ENCODE measurements around the gene MARS1. TPM values are rescaled to one million over a fixed set of nuclear protein-coding genes. Genes with fewer than 3 reads are reported as not detected.

MARS1 gene
- total and polyA plus RNA-seq, 2 experiments from 2014 or later = 266 to 351 TPM

DNA sequence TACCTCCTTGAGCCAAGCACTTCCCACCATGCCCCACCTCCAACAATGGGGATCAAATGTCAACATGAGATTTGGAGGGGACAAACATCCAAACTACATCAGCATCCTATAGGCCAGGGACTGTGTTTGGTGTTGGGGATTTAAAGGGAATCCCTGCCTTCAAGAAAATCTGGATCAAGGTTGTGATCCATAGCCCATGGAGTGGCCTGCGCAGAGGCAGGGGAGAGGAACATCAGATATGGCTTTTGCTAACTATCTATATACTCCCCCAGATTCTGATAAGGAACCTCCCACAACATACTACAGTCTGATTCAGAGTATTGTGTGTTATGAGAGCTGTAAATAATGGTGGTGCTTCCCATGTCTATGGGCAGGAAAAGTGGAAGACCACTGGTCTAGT lies 67.0 kb downstream of the MARS1 start:
- Histone ChIP-seq H3K4me1 (ENCODE audit: insufficient read depth) (peaks cover 29% of the 10 kb centered on the region), H4K20me1 (replicated peaks; ENCODE audit: insufficient read depth) (peaks cover 20% of the 10 kb centered on the region), H3K36me3 (ENCODE audit: insufficient read depth) (no peaks in the 10 kb centered on the region), H3K79me2 (replicated peaks; ENCODE audit: insufficient read depth) (peaks cover 49% of the 10 kb centered on the region), H3K4me2 (no peak overlapping the region), H3K27ac (ENCODE audit: low read depth) (no peak overlapping the region), H2AFZ (no peak overlapping the region), H3K27me3 (ENCODE audit: insufficient read depth) (no peaks in the 10 kb centered on the region), H3K4me3 (no peak overlapping the region), H3K9me2 (ENCODE audit: insufficient read depth) (no peaks in the 10 kb centered on the region), H3F3A (replicated peaks; ENCODE audit: low read depth) (peaks cover 7% of the 10 kb centered on the region; the same call in 1 of the 2 replicates)
- Mint-ChIP-seq H3K4me1 (peaks cover 47% of the 10 kb centered on the region), H3K4me3 (no peak overlapping the region), H3K36me3 (ENCODE audit: low read depth) (no peaks in the 10 kb centered on the region; the same call in 2 of the 3 replicates), H3K27ac (no peak overlapping the region), H3K27me3 (ENCODE audit: insufficient read depth, low read depth, poor library complexity) (peaks cover 3% of the 10 kb centered on the region), H3K9me3 (no peaks in the 10 kb centered on the region)
- ATAC-seq (no peak), DNase-seq (ENCODE audit: low spot score) (no peak)
- TF ChIP-seq STAT1 (IDR thresholded peaks at IDR 0.05; ENCODE audit: unreplicated experiment) = no peak
- TF ChIP-seq EZH2 (IDR thresholded peaks at IDR 0.05; ENCODE audit: low read depth, unreplicated experiment) = no peak
- TF ChIP-seq, protein P1, sequence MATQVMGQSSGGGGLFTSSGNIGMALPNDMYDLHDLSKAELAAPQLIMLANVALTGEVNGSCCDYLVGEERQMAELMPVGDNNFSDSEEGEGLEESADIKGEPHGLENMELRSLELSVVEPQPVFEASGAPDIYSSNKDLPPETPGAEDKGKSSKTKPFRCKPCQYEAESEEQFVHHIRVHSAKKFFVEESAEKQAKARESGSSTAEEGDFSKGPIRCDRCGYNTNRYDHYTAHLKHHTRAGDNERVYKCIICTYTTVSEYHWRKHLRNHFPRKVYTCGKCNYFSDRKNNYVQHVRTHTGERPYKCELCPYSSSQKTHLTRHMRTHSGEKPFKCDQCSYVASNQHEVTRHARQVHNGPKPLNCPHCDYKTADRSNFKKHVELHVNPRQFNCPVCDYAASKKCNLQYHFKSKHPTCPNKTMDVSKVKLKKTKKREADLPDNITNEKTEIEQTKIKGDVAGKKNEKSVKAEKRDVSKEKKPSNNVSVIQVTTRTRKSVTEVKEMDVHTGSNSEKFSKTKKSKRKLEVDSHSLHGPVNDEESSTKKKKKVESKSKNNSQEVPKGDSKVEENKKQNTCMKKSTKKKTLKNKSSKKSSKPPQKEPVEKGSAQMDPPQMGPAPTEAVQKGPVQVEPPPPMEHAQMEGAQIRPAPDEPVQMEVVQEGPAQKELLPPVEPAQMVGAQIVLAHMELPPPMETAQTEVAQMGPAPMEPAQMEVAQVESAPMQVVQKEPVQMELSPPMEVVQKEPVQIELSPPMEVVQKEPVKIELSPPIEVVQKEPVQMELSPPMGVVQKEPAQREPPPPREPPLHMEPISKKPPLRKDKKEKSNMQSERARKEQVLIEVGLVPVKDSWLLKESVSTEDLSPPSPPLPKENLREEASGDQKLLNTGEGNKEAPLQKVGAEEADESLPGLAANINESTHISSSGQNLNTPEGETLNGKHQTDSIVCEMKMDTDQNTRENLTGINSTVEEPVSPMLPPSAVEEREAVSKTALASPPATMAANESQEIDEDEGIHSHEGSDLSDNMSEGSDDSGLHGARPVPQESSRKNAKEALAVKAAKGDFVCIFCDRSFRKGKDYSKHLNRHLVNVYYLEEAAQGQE (IDR thresholded peaks at IDR 0.05; ENCODE audit: unreplicated experiment) = no peak
- no peak for TF ChIP-seq ZNF331 (CRISPR knock-in tag; IDR thresholded peaks at IDR 0.05; ENCODE audit: low read depth)
- no peak for TF ChIP-seq CREB1 (CRISPR knock-in tag; IDR thresholded peaks at IDR 0.05; ENCODE audit: low read depth)
- TF ChIP-seq, protein P2, sequence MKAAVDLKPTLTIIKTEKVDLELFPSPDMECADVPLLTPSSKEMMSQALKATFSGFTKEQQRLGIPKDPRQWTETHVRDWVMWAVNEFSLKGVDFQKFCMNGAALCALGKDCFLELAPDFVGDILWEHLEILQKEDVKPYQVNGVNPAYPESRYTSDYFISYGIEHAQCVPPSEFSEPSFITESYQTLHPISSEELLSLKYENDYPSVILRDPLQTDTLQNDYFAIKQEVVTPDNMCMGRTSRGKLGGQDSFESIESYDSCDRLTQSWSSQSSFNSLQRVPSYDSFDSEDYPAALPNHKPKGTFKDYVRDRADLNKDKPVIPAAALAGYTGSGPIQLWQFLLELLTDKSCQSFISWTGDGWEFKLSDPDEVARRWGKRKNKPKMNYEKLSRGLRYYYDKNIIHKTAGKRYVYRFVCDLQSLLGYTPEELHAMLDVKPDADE (IDR thresholded peaks at IDR 0.05) = no peak
- no peak for TF ChIP-seq NANOG (IDR thresholded peaks at IDR 0.05; ENCODE audit: borderline replicate concordance)
- TF ChIP-seq EZH2phosphoT487 (IDR thresholded peaks at IDR 0.05; ENCODE audit: unreplicated experiment) = no peak
- TF ChIP-seq, protein P3, sequence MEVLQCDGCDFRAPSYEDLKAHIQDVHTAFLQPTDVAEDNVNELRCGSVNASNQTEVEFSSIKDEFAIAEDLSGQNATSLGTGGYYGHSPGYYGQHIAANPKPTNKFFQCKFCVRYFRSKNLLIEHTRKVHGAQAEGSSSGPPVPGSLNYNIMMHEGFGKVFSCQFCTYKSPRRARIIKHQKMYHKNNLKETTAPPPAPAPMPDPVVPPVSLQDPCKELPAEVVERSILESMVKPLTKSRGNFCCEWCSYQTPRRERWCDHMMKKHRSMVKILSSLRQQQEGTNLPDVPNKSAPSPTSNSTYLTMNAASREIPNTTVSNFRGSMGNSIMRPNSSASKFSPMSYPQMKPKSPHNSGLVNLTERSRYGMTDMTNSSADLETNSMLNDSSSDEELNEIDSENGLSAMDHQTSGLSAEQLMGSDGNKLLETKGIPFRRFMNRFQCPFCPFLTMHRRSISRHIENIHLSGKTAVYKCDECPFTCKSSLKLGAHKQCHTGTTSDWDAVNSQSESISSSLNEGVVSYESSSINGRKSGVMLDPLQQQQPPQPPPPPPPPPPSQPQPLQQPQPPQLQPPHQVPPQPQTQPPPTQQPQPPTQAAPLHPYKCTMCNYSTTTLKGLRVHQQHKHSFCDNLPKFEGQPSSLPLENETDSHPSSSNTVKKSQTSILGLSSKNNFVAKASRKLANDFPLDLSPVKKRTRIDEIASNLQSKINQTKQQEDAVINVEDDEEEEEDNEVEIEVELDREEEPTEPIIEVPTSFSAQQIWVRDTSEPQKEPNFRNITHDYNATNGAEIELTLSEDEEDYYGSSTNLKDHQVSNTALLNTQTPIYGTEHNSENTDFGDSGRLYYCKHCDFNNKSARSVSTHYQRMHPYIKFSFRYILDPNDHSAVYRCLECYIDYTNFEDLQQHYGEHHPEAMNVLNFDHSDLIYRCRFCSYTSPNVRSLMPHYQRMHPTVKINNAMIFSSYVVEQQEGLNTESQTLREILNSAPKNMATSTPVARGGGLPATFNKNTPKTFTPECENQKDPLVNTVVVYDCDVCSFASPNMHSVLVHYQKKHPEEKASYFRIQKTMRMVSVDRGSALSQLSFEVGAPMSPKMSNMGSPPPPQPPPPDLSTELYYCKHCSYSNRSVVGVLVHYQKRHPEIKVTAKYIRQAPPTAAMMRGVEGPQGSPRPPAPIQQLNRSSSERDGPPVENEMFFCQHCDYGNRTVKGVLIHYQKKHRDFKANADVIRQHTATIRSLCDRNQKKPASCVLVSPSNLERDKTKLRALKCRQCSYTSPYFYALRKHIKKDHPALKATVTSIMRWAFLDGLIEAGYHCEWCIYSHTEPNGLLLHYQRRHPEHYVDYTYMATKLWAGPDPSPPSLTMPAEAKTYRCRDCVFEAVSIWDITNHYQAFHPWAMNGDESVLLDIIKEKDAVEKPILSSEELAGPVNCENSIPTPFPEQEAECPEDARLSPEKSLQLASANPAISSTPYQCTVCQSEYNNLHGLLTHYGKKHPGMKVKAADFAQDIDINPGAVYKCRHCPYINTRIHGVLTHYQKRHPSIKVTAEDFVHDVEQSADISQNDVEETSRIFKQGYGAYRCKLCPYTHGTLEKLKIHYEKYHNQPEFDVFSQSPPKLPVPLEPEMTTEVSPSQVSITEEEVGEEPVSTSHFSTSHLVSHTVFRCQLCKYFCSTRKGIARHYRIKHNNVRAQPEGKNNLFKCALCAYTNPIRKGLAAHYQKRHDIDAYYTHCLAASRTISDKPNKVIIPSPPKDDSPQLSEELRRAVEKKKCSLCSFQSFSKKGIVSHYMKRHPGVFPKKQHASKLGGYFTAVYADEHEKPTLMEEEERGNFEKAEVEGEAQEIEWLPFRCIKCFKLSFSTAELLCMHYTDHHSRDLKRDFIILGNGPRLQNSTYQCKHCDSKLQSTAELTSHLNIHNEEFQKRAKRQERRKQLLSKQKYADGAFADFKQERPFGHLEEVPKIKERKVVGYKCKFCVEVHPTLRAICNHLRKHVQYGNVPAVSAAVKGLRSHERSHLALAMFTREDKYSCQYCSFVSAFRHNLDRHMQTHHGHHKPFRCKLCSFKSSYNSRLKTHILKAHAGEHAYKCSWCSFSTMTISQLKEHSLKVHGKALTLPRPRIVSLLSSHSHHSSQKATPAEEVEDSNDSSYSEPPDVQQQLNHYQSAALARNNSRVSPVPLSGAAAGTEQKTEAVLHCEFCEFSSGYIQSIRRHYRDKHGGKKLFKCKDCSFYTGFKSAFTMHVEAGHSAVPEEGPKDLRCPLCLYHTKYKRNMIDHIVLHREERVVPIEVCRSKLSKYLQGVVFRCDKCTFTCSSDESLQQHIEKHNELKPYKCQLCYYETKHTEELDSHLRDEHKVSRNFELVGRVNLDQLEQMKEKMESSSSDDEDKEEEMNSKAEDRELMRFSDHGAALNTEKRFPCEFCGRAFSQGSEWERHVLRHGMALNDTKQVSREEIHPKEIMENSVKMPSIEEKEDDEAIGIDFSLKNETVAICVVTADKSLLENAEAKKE (CRISPR knock-in tag; IDR thresholded peaks at IDR 0.05) = no peak
- TF ChIP-seq POLR2AphosphoS5 (IDR thresholded peaks at IDR 0.05; ENCODE audit: low read depth) = no peak
- no peak for TF ChIP-seq JUNB (IDR thresholded peaks at IDR 0.05; ENCODE audit: unreplicated experiment)
- no peak for TF ChIP-seq ZNF114 (CRISPR knock-in tag; IDR thresholded peaks at IDR 0.05)
- TF ChIP-seq, protein P4, sequence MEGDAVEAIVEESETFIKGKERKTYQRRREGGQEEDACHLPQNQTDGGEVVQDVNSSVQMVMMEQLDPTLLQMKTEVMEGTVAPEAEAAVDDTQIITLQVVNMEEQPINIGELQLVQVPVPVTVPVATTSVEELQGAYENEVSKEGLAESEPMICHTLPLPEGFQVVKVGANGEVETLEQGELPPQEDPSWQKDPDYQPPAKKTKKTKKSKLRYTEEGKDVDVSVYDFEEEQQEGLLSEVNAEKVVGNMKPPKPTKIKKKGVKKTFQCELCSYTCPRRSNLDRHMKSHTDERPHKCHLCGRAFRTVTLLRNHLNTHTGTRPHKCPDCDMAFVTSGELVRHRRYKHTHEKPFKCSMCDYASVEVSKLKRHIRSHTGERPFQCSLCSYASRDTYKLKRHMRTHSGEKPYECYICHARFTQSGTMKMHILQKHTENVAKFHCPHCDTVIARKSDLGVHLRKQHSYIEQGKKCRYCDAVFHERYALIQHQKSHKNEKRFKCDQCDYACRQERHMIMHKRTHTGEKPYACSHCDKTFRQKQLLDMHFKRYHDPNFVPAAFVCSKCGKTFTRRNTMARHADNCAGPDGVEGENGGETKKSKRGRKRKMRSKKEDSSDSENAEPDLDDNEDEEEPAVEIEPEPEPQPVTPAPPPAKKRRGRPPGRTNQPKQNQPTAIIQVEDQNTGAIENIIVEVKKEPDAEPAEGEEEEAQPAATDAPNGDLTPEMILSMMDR (conservative IDR thresholded peaks at IDR 0.05; ENCODE audit: low read depth in 2 of 2) = no peak

Data from GM23338 (cell line).